ENCODE results near the gene TRIP4.
"Not testable (repeated sequence)": the region's sequence is repeated elsewhere in the genome, so short reads cannot be mapped to it uniquely, and the experiment has no call there.

TRIP4 gene

GRCh38 chr15:64379216-64379960 is 8.2 kb upstream of the TRIP4 start:
- TF ChIP-seq CTCF (IDR thresholded peaks at IDR 0.05; ENCODE audit: unreplicated experiment in 3 of 3): no peak
- Mint-ChIP-seq H3K36me3 (ENCODE audit: low read depth) (peaks cover 5% of the 10 kb centered on the region), H3K27ac (no peak overlapping the region), H3K4me3 (peak overlapping the region; percentile 85 to 87 (median 86)), H3K4me1 (peaks cover 14% of the 10 kb centered on the region), H3K27me3 (ENCODE audit: low read depth) (no peaks in the 10 kb centered on the region), H3K9me3 (no peaks in the 10 kb centered on the region)

GRCh38 chr15:64380130-64380870 is 7.3 kb upstream of the TRIP4 start:
- Mint-ChIP-seq H3K4me1 (peaks cover 14% of the 10 kb centered on the region), H3K4me3 (peak overlapping the region; percentile 85 to 88 (median 87))
- H3K27me3 Mint-ChIP-seq (ENCODE audit: low read depth); H3K36me3 Mint-ChIP-seq (ENCODE audit: low read depth); H3K27ac Mint-ChIP-seq; H3K9me3 Mint-ChIP-seq: not testable (repeated sequence)

DNA sequence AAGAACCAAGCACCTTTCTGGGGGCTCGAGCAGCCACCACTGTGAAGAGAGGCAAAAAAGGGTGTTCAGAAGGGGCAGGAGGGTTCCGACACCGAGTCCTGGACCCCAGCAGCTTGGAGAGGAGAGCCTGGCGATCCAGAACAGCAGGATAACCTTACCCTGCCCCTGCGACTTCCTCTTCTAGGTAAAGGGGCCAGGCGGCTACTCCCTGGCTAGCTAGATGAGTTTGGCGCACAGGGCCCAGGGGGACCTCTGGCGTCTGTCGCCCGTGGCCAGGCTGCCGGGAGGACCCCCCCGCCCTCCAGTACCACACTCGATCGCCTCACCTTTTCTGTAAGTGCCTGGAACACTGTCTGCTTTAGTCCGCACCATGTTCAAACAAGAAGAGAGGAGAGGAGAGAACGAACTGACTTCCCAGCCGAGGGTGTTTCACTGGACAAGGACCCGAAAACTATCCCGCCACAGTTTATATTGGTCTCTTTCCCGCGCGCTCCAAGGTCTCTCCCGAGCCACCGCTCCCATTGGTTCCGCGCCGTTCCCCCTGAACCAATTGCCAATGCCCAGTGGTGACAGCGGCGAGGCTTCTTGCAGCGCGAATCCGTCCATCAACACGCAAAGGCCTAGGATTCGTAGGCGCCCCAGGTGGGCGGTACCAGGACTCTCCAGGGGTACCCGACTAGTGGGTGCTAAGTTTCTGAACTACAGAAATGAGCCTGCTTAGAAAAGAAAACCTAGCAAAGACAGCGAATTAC is 6.5 kb upstream of the TRIP4 start, which contains the start of gene PCLAF:
Gene PCLAF, minus strand, starts transcription at position 442 of the 752 bp plus-strand sequence. Its CDS starts 70 bp downstream, at position 372.
- TF ChIP-seq CTCF (IDR thresholded peaks at IDR 0.05; ENCODE audit: unreplicated experiment in 3 of 3): no peak
- peak within 1 kb of the TSS; percentile 85 to 88 (median 87) for H3K4me3 Mint-ChIP-seq
- H3K36me3 Mint-ChIP-seq (ENCODE audit: low read depth): no peaks in the 10 kb centered on the region
- H3K4me1 Mint-ChIP-seq: peaks cover 14% of the 10 kb centered on the region
- H3K27me3 Mint-ChIP-seq (ENCODE audit: low read depth): no peaks in the 10 kb centered on the region
- peak within 1 kb of the TSS; percentile 4 to 71 (median 59) for H3K27ac Mint-ChIP-seq
- H3K9me3 Mint-ChIP-seq: no peaks in the 10 kb centered on the region

DNA sequence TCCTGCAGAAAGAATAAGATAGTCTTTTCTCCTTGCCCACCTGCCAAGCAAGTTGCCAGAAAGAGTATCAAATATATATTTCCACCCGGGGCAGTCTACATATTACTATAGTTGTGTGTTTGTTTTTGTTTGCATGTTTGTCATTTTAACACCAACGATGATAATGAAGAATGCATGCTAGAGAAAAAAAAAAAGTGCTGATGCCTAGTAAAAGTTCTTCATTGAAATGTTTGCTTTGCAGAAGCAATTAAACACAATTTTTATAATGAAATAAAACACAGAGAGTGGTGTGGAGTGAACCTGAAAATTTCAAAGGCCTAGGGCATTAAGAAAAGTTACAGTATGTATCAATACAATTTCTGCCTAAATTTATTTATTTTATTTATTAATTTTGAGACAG is 3.9 kb upstream of the TRIP4 start:
- TF ChIP-seq CTCF (IDR thresholded peaks at IDR 0.05; ENCODE audit: unreplicated experiment in 3 of 3): no peak
- Mint-ChIP-seq H3K9me3 (no peaks in the 10 kb centered on the region), H3K27ac (peak overlapping the region in 1 of 3 experiments; percentile 75), H3K4me3 (peak overlapping the region in 2 of 3 experiments; percentile 9 to 54), H3K4me1 (peaks cover 26% of the 10 kb centered on the region), H3K36me3 (ENCODE audit: low read depth) (peaks cover 6% of the 10 kb centered on the region), H3K27me3 (ENCODE audit: low read depth) (no peaks in the 10 kb centered on the region)

DNA sequence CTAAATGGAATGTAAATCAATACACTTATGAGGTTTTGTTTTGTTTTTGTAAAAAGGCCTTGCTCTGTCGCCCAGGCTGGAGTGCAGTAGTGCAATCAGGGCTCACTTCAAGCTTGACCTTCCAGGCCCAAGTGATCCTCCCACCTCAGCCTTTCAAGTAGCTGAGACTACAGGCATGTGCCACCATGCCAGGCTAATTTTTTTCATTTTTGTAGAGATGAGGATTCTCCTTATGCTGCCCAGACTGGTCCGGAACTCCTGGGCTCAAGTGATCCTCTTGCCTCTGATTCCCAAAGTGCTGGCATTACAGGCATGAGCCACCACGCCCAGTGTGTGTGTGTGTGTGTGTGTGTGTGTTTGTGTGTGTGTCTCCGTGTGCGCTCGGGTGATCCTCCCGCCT is 1.3 kb upstream of the TRIP4 start:
- Mint-ChIP-seq H3K27ac (peak overlapping the region in 1 of 3 experiments; percentile 59), H3K9me3 (no peaks in the 10 kb centered on the region), H3K4me1 (peaks cover 24% of the 10 kb centered on the region), H3K4me3 (peak overlapping the region; percentile 30 to 59 (median 54)), H3K36me3 (ENCODE audit: low read depth) (peaks cover 10% of the 10 kb centered on the region), H3K27me3 (ENCODE audit: low read depth) (no peaks in the 10 kb centered on the region)
- no peak for TF ChIP-seq CTCF (IDR thresholded peaks at IDR 0.05; ENCODE audit: unreplicated experiment in 3 of 3)

DNA sequence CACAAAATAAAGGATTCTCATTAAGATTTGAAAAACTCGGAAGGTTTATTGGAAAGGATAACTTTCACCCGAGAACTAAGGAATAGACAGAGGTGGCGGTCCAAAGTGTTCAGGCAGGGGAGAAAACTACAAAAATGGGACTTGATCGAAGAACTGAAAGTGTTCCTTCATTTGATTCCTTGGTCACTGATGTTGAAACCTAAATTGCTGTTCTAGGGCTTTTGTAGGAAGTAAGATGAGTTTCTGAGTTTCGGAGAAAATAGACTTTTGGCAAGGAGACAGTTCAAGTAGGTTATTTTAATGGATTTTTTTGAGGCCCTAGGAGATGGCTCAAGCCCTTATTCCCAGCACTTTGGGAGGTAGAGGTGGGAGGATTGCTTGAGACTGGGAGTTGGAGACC is 1.4 kb downstream of the TRIP4 start:
- Mint-ChIP-seq H3K9me3 (no peaks in the 10 kb centered on the region), H3K27ac (peak overlapping the region in 2 of 3 experiments; percentile 11 to 38), H3K4me3 (peak overlapping the region; percentile 86 to 96 (median 88)), H3K36me3 (ENCODE audit: low read depth) (peaks cover 15% of the 10 kb centered on the region), H3K27me3 (ENCODE audit: low read depth) (no peaks in the 10 kb centered on the region), H3K4me1 (peaks cover 17% of the 10 kb centered on the region)
- TF ChIP-seq CTCF (IDR thresholded peaks at IDR 0.05; ENCODE audit: unreplicated experiment in 3 of 3): no peak

DNA sequence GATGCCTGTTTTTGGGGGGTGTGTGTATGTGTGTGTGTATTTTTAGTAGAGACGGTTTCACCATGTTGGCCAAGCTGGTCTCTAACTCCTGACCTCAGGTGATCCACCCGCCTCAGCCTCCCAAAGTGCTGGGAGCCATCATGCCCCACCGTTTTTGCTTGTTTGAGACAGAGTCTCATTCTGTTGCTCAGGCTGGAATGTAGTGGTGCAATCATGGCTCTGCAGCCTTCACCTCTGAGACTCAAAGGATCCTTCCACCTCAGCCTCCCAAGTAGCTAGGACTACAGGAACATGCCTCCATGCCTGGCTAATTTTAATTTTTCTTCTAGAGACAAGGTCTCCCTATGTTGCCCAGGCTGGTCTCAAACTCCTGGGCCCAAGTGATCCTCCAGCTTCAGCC is 4.8 kb downstream of the TRIP4 start:
- Mint-ChIP-seq H3K36me3 (ENCODE audit: low read depth) (peaks cover 36% of the 10 kb centered on the region), H3K4me1 (peaks cover 14% of the 10 kb centered on the region), H3K4me3 (peak overlapping the region in 1 of 3 experiments; percentile 25)
- not testable (repeated sequence) for H3K27ac Mint-ChIP-seq; H3K9me3 Mint-ChIP-seq; H3K27me3 Mint-ChIP-seq (ENCODE audit: low read depth)

Data from nephron (organoid).